ENCODE results near the gene PKIG. TPM values are rescaled to one million over a fixed set of nuclear protein-coding genes. Genes with fewer than 3 reads are reported as not detected.
A peak's percentile ranks its signal among the peaks of the same experiment; 100 is the strongest.

PKIG gene
- total and polyA plus RNA-seq, 2 of the 8 experiments (the other 6 are each of a cell fraction or from before 2014, with no cell fraction given) = 26.7 to 34.3 TPM

- peak; percentile 57 to 67 for DNase-seq (ENCODE audit: low read depth in 1 of 2, low spot score in 2 of 2)
- WGBS, 2 experiments (ENCODE audit: extremely low coverage in 1 of 2, insufficient coverage in 1 of 2, insufficient read length in 1 of 2, insufficient replicate concordance in 2 of 2, low coverage in 1 of 2, low lambda C conversion rate in 2 of 2, missing lambda C conversion rate in 1 of 2) = 67% methylated on average over 16 of the region's 16 CpGs; no CpG with 5 or more reads in 1 of the 2 experiments
- TF ChIP-seq MAX (IDR thresholded peaks at IDR 0.05) (no peak), EP300 (IDR thresholded peaks at IDR 0.05; ENCODE audit: borderline replicate concordance in 1 of 2, low read depth in 2 of 2, low read length in 2 of 2) (no peak), NANOG (IDR thresholded peaks at IDR 0.05; ENCODE audit: insufficient read depth, low read depth, low read length, poor library complexity, severe bottlenecking) (no peak)
These were observed 61.3 kb downstream of the PKIG start for GRCh38 chr20:44643596-44644229.

More at GRCh38 chr20:44643596-44644229, 61.3 kb downstream of the PKIG start:
- Histone ChIP-seq H3K27ac (ENCODE audit: low read depth, low read length) (no peak overlapping the region), H2BK5ac (ENCODE audit: low read depth, low read length) (peak overlapping the region; percentile 83), H4K5ac (ENCODE audit: insufficient read length, low read depth, low read length) (no peak overlapping the region), H2AFZ (ENCODE audit: low read length) (no peak overlapping the region), H3K9me3 (ENCODE audit: insufficient read depth in 2 of 2, low read depth in 1 of 2, low read length in 1 of 2) (no peaks in the 10 kb centered on the region), H4K8ac (ENCODE audit: extremely low read depth, insufficient read depth, low read length) (no peak overlapping the region; the same call in 1 of the 2 replicates), H3K4me3 (ENCODE audit: extremely low read depth in 1 of 4, insufficient read depth in 2 of 4, low read depth in 3 of 4, low read length in 4 of 4) (no peak overlapping the region), H4K91ac (replicated peaks; ENCODE audit: insufficient read length, low read length) (peak overlapping the region; percentile 36), H3K56ac (replicated peaks; ENCODE audit: insufficient read length, low read depth, low read length) (peak overlapping the region; percentile 21), H2BK12ac (ENCODE audit: low read depth, low read length) (peak overlapping the region; percentile 60; the same call in 1 of the 2 replicates), H3K14ac (ENCODE audit: insufficient read length) (no peak overlapping the region), H3K27me3 (replicated peaks in 1 of 4; ENCODE audit: control insufficient read depth in 3 of 4, extremely low read depth in 1 of 4, insufficient read depth in 3 of 4, low read length in 3 of 4) (no peaks in the 10 kb centered on the region), H3K36me3 (ENCODE audit: control insufficient read depth in 2 of 4, insufficient read depth in 4 of 4, low read length in 3 of 4) (peaks cover 0 to 2% (median 0%) of the 10 kb centered on the region in 4 experiments; a peak in 1 of 8 replicates), H3K23ac (ENCODE audit: insufficient read length) (no peak overlapping the region), H2BK15ac (ENCODE audit: low read length) (peak overlapping the region; percentile 100), H3K4ac (replicated peaks; ENCODE audit: insufficient read length, low read depth, low read length) (peak overlapping the region; percentile 22), H3K18ac (ENCODE audit: extremely low read depth, low read length) (no peak overlapping the region; the same call in 1 of the 2 replicates), H3K79me1 (ENCODE audit: low read depth, low read length) (0 out of 2 replicates have a peak, but pooled peaks cover 2% of the 10 kb centered on the region), H3K4me1 (replicated peaks in 1 of 4; ENCODE audit: control insufficient read depth in 3 of 4, insufficient read depth in 4 of 4, low read length in 3 of 4) (peaks cover 14 to 41% (median 28%) of the 10 kb centered on the region in 4 experiments), H3K9ac (replicated peaks in 1 of 4; ENCODE audit: extremely low read depth in 1 of 4, low read depth in 3 of 4, low read length in 3 of 4) (no peak overlapping the region), H3K79me2 (ENCODE audit: control insufficient read depth in 1 of 2, insufficient read depth in 2 of 2, low read length in 2 of 2) (no peaks in the 10 kb centered on the region), H2BK120ac (replicated peaks; ENCODE audit: low read depth, low read length) (peak overlapping the region; percentile 24), H3K23me2 (ENCODE audit: low read depth, low read length) (no peaks in the 10 kb centered on the region), H2AK5ac (ENCODE audit: low read depth, low read length) (peak overlapping the region; percentile 98; the same call in 1 of the 2 replicates), H3K4me2 (ENCODE audit: insufficient read depth in 1 of 2, low read depth in 2 of 2, low read length in 2 of 2) (peak overlapping the region in 1 of 2 experiments; percentile 14; a peak in 1 of 4 replicates), H2BK20ac (ENCODE audit: low read length) (peak overlapping the region; percentile 97), H4K20me1 (replicated peaks in 1 of 2; ENCODE audit: control insufficient read depth in 1 of 2, insufficient read depth in 2 of 2, low read length in 2 of 2) (no peaks in the 10 kb centered on the region)
- ChIA-PET CTCF (ENCODE audit: partially characterized antibody) (interaction anchor here (0.9 to 11.0 kb wide), 12 partner anchors 11 to 259 kb away, joined by 3 to 83 read pairs (median 4); no protein-coding TSS in a partner anchor), POLR2A (ENCODE audit: partially characterized antibody) (interaction anchor here (1.6 to 2.1 kb wide), 2 partner anchors 26 to 56 kb away, joined by 4 to 12 read pairs; no protein-coding TSS in a partner anchor)
- FAIRE-seq = no peak
